ENCODE results near the gene ICAM1.

ICAM1 gene

GRCh38 chr19:10293637-10294367 is 22.9 kb downstream of the ICAM1 start:
- DNase-seq (ENCODE audit: low spot score), result no peak

DNA sequence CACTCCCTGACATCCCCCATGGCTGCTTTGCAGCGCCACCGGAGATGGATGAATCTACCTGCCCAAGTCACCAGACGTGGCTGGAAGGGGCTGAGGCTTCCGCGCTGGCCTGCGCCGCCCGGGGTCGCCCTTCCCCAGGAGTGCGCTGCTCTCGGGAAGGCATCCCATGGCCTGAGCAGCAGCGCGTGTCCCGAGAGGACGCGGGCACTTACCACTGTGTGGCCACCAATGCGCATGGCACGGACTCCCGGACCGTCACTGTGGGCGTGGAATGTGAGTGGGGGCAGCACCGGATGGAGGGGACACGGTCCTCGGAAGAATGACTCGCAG is 23.4 kb downstream of the ICAM1 start:
- DNase-seq (ENCODE audit: low spot score), result no peak

DNA sequence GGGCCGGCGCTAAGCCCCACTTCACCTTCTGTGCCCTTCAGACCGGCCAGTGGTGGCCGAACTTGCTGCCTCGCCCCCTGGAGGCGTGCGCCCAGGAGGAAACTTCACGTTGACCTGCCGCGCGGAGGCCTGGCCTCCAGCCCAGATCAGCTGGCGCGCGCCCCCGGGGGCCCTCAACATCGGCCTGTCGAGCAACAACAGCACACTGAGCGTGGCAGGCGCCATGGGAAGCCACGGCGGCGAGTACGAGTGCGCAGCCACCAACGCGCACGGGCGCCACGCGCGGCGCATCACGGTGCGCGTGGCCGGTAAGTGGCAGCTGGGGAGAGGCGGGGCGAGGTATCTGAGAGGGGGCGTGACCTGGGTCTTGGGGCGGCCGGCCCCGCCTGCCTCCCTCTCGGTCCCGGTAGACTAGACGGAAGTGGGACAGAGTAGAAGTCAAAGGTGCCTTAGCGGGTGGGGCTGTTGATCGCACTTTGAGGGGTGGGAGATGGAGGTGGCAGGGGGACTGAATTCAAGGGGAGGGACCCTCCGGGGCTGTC is 24.5 kb downstream of the ICAM1 start:
- DNase-seq (ENCODE audit: low spot score), result peak; percentile 61

DNA sequence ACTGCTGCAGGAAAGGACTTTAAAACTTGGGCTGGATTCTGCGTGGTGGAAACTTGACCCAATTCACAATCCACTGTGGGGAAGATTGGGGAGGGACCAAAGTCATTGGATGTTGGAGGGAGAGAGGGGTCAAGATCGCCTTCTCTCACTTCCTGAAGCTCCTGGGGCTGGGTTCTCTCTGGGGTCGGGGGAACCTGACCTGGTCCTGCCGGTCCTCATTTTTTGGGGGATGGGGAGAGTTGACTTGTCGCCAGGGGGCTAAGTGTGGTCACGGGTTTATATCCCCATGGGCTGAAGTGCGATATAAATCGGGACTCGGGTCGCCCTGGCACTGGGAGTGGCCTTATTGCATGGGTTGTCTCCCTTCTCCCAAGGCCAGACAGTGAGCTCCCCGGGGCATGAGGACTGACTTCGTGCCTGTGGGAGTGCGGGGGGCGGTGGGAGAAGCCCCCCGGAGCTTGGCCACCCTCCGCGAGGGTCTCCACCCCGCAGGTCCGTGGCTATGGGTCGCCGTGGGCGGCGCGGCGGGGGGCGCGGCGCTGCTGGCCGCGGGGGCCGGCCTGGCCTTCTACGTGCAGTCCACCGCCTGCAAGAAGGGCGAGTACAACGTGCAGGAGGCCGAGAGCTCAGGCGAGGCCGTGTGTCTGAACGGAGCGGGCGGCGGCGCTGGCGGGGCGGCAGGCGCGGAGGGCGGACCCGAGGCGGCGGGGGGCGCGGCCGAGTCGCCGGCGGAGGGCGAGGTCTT is 25.1 kb downstream of the ICAM1 start:
- peak; percentile 43 for DNase-seq (ENCODE audit: low spot score)

- no peak for DNase-seq (ENCODE audit: low spot score)
Measured at GRCh38 chr19:10299545-10300458, 28.9 kb downstream of the ICAM1 start.

DNA sequence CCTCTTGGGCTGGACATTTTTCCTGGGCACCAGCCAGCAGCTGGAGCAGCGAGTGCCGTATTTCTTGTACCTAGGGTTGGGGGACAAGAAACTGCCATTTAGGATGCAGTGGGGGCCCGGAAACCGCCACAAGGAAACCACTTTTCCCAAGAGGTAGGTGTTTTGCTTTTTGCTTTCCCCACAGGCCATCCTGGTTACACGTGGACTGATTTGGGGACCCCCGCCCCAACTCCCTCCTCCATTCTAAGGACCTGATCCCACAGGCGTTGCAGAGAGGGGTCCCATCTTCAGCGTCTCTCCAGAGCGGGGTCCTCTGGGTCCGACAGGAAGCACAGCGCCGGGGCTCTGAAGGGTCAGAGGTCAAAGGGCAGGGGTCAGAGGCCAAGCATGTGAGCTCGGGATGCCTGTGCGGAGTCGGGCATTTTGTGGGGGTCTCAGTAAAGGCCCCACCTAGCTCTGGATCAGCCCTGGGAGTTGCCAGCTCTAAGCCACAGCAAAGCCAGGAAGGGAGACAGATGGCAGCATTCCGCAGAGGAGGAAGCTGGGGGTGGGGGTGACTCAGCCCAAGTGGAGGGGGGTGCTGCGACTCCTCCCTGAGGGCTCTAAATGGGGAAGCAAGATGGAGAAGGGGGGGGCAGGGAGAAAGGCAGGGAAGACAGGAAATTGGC is 34.4 kb downstream of the ICAM1 start:
- no peak for DNase-seq (ENCODE audit: low spot score)

DNA sequence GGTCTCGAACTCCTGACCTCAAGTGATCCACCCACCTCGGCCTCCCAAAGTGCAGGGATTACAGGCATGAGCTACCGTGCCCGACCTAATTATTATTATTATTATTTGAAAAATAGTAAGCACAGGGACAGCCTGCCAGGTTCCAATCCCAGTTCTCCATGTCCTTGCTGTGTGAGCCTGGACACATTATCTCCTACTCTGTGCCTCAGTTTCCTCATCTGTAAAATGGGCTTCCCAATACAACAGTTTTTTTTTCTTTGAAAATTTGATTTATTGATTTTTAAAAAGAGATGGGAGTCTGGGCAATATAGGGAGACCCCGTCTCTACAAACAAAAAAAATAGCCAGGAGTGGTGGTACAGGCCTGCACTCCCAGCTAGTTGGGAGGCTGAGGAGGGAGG is 35.4 kb downstream of the ICAM1 start:
- DNase-seq (ENCODE audit: low spot score), result no peak

GRCh38 chr19:10309423-10309822 is 38.5 kb downstream of the ICAM1 start, which contains the start of gene ZGLP1:
Gene ZGLP1 (minus strand): TSS chr19:10309815.
- DNase-seq (ENCODE audit: low spot score), result no peak

- DNase-seq (ENCODE audit: low spot score), result peak; percentile 90
Measured at GRCh38 chr19:10315335-10316214, 44.7 kb downstream of the ICAM1 start, which contains the start of gene FDX2. Gene FDX2 (minus strand): TSS chr19:10316015. CDS start chr19:10315996, 19 bp downstream.

GRCh38 chr19:10316229-10317044 is 45.5 kb downstream of the ICAM1 start:
- DNase-seq (ENCODE audit: low spot score), result no peak

- DNase-seq (ENCODE audit: low spot score), result no peak
Measured at GRCh38 chr19:10317045-10317856, 46.3 kb downstream of the ICAM1 start.

GRCh38 chr19:10317857-10318462 is 47.0 kb downstream of the ICAM1 start:
- no peak for DNase-seq (ENCODE audit: low spot score)

DNA sequence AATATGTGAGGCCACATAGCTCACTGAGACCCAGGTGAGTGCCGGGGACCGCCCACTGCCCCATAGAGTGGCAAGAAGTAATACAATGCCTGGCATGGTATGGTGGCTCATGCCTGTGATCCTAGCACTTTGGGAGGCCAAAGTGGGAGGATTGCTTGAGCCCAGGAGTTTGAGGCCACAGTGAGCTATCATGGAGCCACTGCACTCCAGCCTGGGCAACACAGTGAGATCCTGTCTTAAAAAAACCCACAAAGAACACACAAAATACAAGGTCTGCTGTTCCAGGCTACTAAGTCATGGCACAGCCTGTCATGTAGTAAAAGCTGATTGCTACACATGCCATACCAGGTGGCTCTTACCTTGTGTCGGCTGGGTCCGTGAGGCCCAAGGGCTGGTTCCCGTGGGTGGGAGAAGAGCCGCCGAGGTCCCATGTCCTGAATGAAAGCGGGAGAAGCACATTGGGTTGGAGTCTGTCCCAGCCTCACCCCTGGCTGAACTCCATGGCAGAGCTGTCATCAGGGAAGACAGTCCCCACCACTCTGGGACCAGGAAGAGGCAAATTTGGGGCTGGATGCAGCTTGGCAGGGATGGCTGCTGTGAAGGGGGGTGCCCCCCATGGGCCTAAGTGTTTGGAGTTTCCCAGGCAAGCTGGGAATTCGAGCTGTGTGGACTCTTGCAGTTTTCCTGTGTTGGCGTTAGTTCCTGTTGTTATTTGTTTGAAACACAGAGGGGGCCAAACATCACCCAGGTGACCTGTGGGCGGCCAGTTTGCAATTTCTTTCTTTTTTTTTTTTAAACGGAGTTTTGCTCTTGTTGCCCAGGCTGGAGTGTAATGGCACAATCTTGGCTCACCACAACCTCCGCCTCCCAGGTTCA is 48.1 kb downstream of the ICAM1 start:
- no peak for DNase-seq (ENCODE audit: low spot score)

DNA sequence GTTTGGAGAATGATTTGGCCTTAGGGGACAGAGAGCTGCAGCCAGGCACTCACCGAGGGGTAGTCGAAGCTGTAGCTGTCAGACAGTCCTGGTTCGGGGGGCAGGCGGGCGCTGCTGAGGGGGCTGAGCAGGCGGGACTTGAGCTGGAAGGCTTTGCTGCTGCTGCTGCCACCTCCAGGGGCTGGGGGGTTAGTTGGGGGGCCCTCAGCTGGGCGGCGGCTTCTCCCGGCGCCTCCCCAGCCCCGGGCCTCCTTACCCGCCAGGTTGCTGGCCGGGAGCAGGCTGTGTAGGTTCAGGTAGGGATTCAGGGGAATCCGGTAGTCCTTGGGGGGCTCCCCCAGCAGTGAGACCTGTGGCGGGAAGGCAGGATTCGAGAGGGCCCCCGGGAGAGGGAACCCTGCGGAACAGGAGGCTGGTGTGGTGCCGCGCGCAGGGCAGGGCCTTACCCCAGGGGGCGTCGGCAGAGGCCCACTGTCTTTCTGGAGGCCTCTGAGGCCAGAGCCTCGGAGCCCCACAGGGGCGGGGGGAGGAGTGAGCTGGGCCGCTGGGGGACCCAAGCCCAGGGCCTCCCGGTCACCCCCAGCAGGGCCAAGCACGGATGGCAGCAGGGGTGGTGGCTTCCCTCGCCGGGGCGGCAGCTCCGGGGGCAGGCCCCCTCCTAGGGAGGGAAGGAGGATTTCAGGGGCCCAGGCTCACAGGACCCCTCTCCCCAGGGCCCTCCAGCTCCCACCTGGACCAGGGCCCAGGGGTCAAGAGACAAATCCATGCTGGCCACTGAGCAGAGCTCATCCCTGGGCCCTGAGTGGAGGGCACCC is 49.9 kb downstream of the ICAM1 start:
- no peak for DNase-seq (ENCODE audit: low spot score)

DNA sequence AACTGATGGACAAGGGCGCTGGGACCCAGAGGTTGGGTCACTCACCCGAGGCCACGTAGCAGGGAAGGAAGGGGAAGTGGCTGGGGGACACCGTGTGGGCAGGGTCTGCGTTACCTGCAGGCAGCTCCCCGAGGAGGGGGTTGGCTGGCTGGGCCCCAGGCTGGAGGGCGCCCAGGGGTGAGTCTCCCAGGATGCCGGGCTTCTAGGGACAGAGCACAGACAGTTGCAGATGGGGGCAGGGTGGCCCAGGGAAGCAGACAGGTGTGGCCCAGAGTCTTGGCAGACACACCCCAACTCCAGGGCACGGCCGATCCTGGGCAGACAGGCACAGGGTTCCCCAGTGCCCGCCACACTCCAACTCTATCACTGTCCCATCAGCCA is 50.5 kb downstream of the ICAM1 start:
- no peak for DNase-seq (ENCODE audit: low spot score)
